ENCODE results near the gene FBXL19.

FBXL19 gene

DNA sequence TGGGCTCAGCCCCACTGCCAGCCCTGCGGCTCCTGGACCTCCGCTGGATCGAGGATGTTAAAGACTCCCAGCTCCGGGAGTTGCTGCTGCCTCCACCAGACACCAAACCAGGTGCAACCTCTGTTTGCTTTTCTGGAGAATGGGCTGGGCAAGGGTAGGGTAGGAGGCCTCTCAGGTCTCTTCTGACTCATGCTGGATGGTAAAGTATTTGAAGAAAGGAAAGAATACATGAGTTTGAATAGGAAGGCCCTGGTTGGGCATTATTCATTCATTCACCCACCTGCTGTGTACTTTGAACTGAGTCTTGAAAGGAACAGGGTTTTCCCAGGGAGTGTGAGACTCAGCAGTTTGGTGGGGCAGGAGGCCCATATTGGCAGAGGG lies 19.0 kb downstream of the FBXL19 start:
- DNase-seq (ENCODE audit: low read depth in 1 of 2, low spot score in 1 of 2) = no peak
- Histone ChIP-seq H3K4me3 (replicated peaks; ENCODE audit: insufficient read depth, low read length) (no peak overlapping the region), H3K27ac (replicated peaks) (no peak overlapping the region), H3K27me3 (ENCODE audit: insufficient read depth, poor library complexity, severe bottlenecking) (no peaks in the 10 kb centered on the region)
- TF ChIP-seq, protein P1, sequence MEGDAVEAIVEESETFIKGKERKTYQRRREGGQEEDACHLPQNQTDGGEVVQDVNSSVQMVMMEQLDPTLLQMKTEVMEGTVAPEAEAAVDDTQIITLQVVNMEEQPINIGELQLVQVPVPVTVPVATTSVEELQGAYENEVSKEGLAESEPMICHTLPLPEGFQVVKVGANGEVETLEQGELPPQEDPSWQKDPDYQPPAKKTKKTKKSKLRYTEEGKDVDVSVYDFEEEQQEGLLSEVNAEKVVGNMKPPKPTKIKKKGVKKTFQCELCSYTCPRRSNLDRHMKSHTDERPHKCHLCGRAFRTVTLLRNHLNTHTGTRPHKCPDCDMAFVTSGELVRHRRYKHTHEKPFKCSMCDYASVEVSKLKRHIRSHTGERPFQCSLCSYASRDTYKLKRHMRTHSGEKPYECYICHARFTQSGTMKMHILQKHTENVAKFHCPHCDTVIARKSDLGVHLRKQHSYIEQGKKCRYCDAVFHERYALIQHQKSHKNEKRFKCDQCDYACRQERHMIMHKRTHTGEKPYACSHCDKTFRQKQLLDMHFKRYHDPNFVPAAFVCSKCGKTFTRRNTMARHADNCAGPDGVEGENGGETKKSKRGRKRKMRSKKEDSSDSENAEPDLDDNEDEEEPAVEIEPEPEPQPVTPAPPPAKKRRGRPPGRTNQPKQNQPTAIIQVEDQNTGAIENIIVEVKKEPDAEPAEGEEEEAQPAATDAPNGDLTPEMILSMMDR (IDR thresholded peaks at IDR 0.05; ENCODE audit: insufficient read depth, low read length) = no peak
- no peak for TF ChIP-seq POLR2AphosphoS5 (IDR thresholded peaks at IDR 0.05; ENCODE audit: low read depth)
- TF ChIP-seq, protein P2, sequence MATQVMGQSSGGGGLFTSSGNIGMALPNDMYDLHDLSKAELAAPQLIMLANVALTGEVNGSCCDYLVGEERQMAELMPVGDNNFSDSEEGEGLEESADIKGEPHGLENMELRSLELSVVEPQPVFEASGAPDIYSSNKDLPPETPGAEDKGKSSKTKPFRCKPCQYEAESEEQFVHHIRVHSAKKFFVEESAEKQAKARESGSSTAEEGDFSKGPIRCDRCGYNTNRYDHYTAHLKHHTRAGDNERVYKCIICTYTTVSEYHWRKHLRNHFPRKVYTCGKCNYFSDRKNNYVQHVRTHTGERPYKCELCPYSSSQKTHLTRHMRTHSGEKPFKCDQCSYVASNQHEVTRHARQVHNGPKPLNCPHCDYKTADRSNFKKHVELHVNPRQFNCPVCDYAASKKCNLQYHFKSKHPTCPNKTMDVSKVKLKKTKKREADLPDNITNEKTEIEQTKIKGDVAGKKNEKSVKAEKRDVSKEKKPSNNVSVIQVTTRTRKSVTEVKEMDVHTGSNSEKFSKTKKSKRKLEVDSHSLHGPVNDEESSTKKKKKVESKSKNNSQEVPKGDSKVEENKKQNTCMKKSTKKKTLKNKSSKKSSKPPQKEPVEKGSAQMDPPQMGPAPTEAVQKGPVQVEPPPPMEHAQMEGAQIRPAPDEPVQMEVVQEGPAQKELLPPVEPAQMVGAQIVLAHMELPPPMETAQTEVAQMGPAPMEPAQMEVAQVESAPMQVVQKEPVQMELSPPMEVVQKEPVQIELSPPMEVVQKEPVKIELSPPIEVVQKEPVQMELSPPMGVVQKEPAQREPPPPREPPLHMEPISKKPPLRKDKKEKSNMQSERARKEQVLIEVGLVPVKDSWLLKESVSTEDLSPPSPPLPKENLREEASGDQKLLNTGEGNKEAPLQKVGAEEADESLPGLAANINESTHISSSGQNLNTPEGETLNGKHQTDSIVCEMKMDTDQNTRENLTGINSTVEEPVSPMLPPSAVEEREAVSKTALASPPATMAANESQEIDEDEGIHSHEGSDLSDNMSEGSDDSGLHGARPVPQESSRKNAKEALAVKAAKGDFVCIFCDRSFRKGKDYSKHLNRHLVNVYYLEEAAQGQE (IDR thresholded peaks at IDR 0.05; ENCODE audit: insufficient replicate concordance, low read depth) = no peak

GRCh38 chr16:30944352-30944751 lies 21.0 kb downstream of the FBXL19 start:
- H3K27me3 ChIP-seq (ENCODE audit: insufficient read depth, poor library complexity, severe bottlenecking) = no peaks in the 10 kb centered on the region
- no peak overlapping the region for H3K27ac ChIP-seq (replicated peaks)
- no peak for DNase-seq (ENCODE audit: low read depth in 1 of 2, low spot score in 1 of 2)
- no peak overlapping the region for H3K4me3 ChIP-seq (replicated peaks; ENCODE audit: insufficient read depth, low read length)
- no peak for TF ChIP-seq SPI1 (IDR thresholded peaks at IDR 0.05; ENCODE audit: borderline replicate concordance, low read depth)
- TF ChIP-seq, protein P2 (IDR thresholded peaks at IDR 0.05; ENCODE audit: insufficient replicate concordance, low read depth) = no peak
- TF ChIP-seq GABPA (IDR thresholded peaks at IDR 0.05; ENCODE audit: low read depth) = no peak

- Histone ChIP-seq H3K27me3 (ENCODE audit: insufficient read depth, poor library complexity, severe bottlenecking) (no peaks in the 10 kb centered on the region), H3K27ac (replicated peaks) (no peak overlapping the region), H3K4me3 (replicated peaks; ENCODE audit: insufficient read depth, low read length) (no peak overlapping the region)
- DNase-seq (ENCODE audit: low read depth in 1 of 2, low spot score in 1 of 2) = no peak
- no peak for TF ChIP-seq GABPA (IDR thresholded peaks at IDR 0.05; ENCODE audit: low read depth)
- TF ChIP-seq SPI1 (IDR thresholded peaks at IDR 0.05; ENCODE audit: borderline replicate concordance, low read depth) = no peak
- TF ChIP-seq, protein P1 (IDR thresholded peaks at IDR 0.05; ENCODE audit: insufficient read depth, low read length) = no peak
- TF ChIP-seq POLR2AphosphoS5 (IDR thresholded peaks at IDR 0.05; ENCODE audit: low read depth) = no peak
- TF ChIP-seq, protein P2 (IDR thresholded peaks at IDR 0.05; ENCODE audit: insufficient replicate concordance, low read depth) = no peak
Observed at GRCh38 chr16:30946671-30947540, 23.5 kb downstream of the FBXL19 start.
